NCI-H446 (cell line): ENCODE data around the gene FCER1G.
A peak's percentile ranks its signal among the peaks of the same experiment; 100 is the strongest.

ENCODE experiments used
- DNase-seq, 2 experiments: peaks; one replicate each; lab custom pipeline; 2025; lab: John Stamatoyannopoulos, UW

The FCER1G gene

GRCh38 chr1:161188381-161188780 lies 26.7 kb upstream of the FCER1G start:
- DNase-seq = no peak

DNA sequence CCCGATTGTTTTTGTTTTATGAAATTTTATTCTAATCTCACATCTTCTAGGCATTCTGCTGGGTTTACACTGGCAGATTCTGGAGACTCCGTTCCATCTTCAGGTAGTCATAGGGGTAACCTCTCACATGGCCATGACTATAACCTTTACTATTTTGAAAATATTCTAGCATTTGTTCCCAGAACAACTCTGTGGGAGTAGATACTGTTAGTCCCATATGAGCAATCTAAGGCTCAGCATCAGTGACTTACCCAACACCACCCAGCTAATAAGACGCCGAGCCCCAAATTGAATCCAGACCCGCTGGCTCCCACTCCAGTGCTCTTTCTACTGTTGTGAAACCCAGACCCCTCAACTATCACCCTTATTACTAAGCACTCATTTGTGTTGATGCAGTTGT lies 26.1 kb upstream of the FCER1G start:
- DNase-seq = no peak

DNA sequence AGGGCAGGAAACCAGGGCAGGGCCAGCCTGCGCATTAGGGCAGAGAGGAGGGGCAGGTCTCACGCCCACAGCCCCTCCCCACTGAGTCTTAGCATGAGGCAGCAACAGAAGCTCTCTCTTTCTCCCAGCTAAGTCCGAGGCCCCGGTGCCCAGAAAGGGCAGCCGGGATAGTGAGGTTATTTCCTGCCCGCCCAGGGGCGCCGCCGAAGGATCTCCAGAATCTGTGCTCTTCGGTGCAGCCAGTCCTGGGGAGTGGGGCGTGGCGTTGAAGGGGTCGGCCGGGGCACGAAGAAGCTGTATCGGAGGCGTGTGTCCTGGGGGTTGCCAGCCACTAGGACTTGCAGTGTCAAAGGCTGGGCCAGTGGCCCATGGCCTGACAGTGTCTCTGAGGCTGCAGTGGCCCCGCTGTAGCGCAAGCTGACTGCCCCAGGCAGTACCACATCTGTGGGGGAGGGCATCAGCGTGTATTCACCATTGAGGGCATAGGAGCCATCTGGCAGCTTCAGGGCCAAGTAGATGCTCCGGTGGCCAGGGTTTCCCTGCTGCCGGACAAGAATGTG lies 24.1 kb upstream of the FCER1G start:
- no peak for DNase-seq

DNA sequence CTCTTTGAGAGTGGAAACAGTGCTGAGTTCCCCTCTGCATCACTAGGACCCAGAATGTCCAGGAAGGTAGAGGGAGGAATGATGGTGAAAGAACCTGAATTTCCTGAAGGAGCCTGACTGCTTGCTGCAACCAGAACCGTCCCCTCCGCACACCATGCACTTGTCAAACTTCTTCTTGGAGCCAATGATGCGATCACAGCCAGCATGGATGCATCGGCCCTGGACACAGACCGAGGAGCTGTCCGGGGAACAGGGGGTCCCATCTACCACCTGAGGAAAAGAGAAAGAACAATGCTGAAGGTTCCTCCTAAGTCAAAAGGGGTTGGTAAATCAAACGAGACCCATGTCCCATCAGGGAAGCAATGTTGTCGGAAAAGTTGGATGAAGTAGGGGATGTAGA lies 23.1 kb upstream of the FCER1G start:
- DNase-seq = no peak

- DNase-seq = peak; percentile 64 to 80
Measured at GRCh38 chr1:161192476-161193465, 22.3 kb upstream of the FCER1G start.

DNA sequence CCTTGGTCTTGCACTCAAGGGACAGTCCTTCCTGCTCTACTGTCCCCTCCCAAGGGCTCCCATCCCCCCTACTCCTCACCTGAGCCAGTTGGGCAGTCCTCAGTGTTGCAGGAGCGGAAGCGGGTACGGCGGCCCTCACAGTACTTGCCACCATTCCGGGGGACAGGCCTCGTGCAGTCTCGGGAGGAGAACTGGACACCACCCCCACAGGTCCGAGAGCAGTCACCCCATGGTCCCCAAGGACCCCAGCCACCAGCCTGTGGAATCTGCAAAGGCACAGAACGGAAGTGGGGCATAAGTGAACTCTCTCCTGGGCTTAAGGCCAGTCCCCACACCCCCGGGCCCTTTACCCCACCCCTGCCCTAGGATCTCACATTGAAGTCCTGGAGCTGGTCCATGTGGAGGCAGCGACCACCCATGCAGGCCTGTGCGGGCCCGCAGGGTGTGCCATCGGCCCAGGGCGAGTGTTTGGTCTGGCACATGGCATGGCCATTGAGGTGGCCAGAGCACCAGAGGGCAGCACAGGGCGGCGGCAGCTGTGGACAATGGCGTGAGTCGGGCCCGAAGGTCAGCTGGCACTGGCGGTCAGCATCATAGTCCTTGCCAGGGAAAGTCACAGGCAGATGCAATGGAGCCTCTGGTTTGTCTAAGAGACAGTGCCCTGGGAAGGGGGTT lies 21.4 kb upstream of the FCER1G start:
- no peak for DNase-seq

- DNase-seq = no peak
Measured at GRCh38 chr1:161195171-161195570, 19.9 kb upstream of the FCER1G start.

GRCh38 chr1:161196111-161196510 lies 19.0 kb upstream of the FCER1G start:
- DNase-seq = no peak

DNA sequence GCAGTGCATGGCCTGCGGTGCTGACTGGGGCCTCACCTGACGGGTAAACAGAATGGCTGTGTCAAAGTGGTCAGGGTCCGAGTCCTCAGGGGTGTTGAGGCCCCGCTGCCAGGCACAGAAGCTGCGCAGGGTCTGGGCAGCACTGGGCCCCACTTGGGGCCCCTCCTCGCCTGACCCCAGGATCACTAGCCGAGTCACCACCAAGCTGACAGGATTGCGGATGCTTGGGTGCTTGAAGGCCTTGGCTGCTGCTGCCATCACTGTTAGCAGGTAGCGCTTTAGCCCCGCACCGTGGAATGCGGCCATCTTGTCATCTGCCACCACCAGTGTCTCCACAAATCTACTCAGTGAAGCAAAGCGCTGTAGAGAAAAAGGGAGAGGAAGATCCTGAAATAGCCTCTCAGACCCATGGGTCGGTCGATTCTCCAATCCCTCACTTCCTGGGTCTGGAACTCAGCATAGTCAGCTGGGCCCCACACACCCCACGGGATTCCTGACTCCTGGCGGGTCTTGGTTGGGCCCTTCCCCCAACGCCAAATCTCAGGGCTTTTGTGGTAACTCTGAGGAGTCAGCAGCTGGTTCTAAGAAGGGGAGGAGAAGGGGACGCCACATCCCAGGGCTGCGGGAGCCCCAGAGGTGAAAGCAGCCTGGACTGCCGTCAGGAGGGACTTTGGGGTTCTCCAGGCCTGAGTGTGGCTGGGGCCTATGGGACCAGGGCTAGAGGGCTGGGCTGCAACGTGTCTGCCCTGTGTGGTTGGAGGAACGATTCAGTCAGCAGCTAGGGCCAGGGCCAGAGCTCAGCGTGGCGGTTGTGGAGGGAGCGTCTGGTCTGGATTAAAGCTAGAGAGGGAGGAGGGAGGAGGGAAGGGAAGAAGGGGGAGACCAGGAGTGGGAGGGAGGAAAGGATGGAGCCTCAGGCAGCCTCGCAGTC lies 18.3 kb upstream of the FCER1G start:
- DNase-seq = peak in 1 of 2 experiments; percentile 38

DNA sequence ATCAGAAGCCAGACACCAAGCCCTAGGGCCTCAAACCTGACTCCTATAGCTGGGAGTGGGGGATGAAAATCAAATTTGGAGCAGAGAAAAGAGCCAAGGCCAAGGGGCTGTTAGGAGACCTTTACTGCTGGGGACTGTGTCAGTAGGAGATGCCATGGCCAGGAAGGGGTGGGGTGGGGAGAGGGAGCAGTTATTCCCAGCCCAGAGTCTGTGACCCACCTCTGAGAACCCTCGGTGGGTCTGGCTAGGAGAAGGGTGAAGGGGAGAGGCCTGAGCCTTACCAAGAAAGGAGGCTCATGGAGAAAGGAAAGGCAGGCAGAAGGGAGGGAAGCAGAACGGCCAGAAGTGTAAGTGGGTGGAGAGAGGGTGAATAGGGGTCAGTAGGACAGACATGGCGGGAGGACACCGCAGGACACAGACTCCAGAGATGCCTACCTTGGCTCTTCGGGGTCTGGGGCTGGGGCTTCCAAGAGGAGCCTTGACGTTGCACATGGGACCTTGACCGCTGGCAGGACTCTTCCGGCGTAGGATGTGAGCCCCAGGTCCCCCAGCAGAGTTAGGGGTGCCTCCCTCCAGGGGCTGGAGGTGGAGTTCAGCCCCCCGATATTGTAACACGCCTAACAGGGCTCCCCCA lies 17.4 kb upstream of the FCER1G start:
- DNase-seq = no peak

GRCh38 chr1:161198194-161198896 lies 16.8 kb upstream of the FCER1G start:
- DNase-seq = peak; percentile 75 to 81

DNA sequence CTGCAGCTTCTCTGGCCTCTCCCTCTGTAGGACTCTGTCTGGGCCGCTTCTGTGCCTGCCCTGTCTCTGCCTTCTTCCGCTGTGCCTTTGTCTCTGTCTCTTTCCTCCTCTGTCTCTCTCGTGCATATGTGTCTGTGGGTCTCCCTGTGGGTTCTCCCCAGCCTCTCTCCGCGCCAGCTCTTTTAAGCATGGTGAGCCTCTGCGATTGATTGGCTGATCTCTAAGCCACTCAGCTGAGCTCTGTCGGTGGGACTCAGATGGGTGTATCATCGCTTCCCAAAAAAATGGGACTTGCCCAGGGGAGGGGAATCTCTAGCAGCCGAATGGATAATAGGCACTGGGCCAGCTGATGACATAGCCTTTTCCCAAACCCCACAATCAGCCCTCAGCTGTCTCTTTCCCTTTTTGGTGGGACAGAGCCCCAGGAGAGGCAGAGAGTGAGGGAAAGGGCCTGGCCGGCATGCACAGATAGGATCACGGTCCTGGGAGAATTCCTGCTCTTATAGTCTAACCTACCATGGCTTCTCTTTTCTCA lies 16.1 kb upstream of the FCER1G start, which contains the start of gene ADAMTS4:
Gene ADAMTS4, minus strand, starts transcription at position 158 of the 535 bp plus-strand sequence. CDS start 427 bp downstream, outside the sequence.
- peak; percentile 94 to 99 for DNase-seq

DNA sequence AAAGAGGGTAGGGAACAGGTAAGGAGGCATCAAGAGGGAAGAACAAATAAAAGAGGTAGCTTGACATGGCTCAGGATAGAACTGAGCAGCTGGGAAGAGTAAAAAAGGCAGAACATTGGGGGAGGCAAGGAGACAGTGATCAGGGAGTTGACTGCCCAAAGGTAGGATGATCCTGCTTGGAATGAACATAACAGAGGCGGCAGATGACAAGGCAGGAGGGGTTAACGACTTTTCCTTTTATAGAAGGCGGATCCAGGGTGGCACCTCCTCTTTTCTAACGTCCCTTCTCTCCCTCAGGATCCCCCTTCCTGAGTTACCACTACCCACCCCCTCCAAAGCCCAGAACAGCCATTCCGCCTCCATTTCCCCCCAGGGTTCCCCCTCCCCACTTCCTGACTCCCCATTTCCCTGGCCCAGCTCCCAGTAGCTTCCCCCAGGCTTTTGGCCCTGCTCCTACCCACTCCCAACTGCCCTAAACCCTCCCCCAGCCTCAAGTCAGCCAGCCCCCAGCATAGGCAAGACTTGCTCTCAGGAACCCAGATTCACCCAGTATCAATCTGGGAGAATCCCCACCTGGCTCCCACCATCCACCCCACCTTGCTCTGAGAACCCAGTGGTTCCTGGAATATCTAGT lies 15.5 kb upstream of the FCER1G start:
- DNase-seq = peak; percentile 38 to 54

- no peak for DNase-seq
Measured at GRCh38 chr1:161200421-161200991, 14.6 kb upstream of the FCER1G start.

GRCh38 chr1:161200992-161201835 lies 13.9 kb upstream of the FCER1G start:
- peak; percentile 29 to 61 for DNase-seq

GRCh38 chr1:161201836-161202712 lies 13.0 kb upstream of the FCER1G start, which contains the start of gene NDUFS2:
Gene NDUFS2, plus strand, starts transcription at chr1:161202367. Its CDS starts 19 bp downstream, at chr1:161202386.
- peak; percentile 97 to 99 for DNase-seq
